Activated naive CD4-positive, alpha-beta T cell treated with anti-CD3 and anti-CD28 coated beads, Interleukin-2, amount 50 U/mL, for 24 hours (primary cell): ENCODE data around the gene CPM.
"Not testable (repeated sequence)": the region's sequence is repeated elsewhere in the genome, so short reads cannot be mapped to it uniquely, and the experiment has no call there.

Experiments
- H3K27ac Mint-ChIP-seq: one replicate; pipeline ENCODE4 v1.8.0; 2021; ENCODE audit warnings: mild to moderate bottlenecking, mixed read lengths
- H3K27me3 Mint-ChIP-seq: one replicate; pipeline ENCODE4 v1.8.0; 2021; ENCODE audit warnings: mixed read lengths
- H3K36me3 Mint-ChIP-seq: one replicate; pipeline ENCODE4 v1.8.0; 2021; ENCODE audit warnings: mixed read lengths
- H3K4me1 Mint-ChIP-seq: one replicate; pipeline ENCODE4 v1.8.0; 2021; ENCODE audit warnings: mixed read lengths
- H3K4me3 Mint-ChIP-seq: one replicate; pipeline ENCODE4 v1.8.0; 2021; ENCODE audit warnings: mild to moderate bottlenecking, mixed read lengths
- H3K9me3 Mint-ChIP-seq: one replicate; pipeline ENCODE4 v1.8.0; 2021; ENCODE audit warnings: mixed read lengths

CPM gene

GRCh38 chr12:68842784-68843567 is 90.0 kb downstream of the CPM start:
- Mint-ChIP-seq H3K36me3 (peaks cover 19% of the 10 kb centered on the region), H3K4me1 (peaks cover 17% of the 10 kb centered on the region), H3K4me3 (no peak overlapping the region), H3K27me3 (no peaks in the 10 kb centered on the region), H3K9me3 (no peaks in the 10 kb centered on the region), H3K27ac (no peak overlapping the region)

GRCh38 chr12:68842123-68842522 is 90.8 kb downstream of the CPM start:
- Mint-ChIP-seq H3K27me3 (no peaks in the 10 kb centered on the region), H3K27ac (peak overlapping the region; percentile 52), H3K36me3 (peaks cover 19% of the 10 kb centered on the region)

GRCh38 chr12:68841717-68842116 is 91.3 kb downstream of the CPM start:
- H3K9me3 Mint-ChIP-seq: no peaks in the 10 kb centered on the region
- H3K4me1 Mint-ChIP-seq: peaks cover 17% of the 10 kb centered on the region
- no peak overlapping the region for H3K4me3 Mint-ChIP-seq
- peaks cover 19% of the 10 kb centered on the region for H3K36me3 Mint-ChIP-seq
- H3K27ac Mint-ChIP-seq: no peak overlapping the region
- no peaks in the 10 kb centered on the region for H3K27me3 Mint-ChIP-seq

More at GRCh38 chr12:68842123-68842522, 90.8 kb downstream of the CPM start:
- Mint-ChIP-seq H3K9me3 (no peaks in the 10 kb centered on the region), H3K4me3 (no peak overlapping the region), H3K4me1 (peaks cover 17% of the 10 kb centered on the region)

DNA sequence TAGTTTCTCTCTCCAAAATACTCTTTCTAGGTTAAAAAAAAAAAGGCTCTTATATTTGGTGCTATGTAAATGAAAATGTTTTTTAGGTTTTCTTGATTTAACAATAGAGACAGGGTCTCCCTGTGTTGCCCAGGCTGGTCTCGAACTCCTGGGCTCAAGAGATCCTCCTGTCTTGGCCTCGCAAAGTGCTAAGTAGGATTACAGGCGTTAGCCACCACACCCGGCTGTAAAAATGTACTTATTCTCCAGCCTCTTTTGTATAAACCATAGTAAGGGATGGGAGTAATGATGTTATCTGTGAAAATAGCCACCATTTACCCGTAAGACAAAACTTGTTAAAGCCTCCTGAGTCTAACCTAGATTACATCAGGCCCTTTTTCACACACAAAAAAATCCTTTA is 91.8 kb downstream of the CPM start:
- H3K4me1 Mint-ChIP-seq: peaks cover 17% of the 10 kb centered on the region
- not testable (repeated sequence) for H3K9me3 Mint-ChIP-seq, H3K4me3 Mint-ChIP-seq, H3K27me3 Mint-ChIP-seq, H3K27ac Mint-ChIP-seq
- peaks cover 21% of the 10 kb centered on the region for H3K36me3 Mint-ChIP-seq

- Mint-ChIP-seq H3K9me3 (no peaks in the 10 kb centered on the region), H3K27me3 (no peaks in the 10 kb centered on the region), H3K4me1 (peaks cover 28% of the 10 kb centered on the region), H3K27ac (no peak overlapping the region), H3K36me3 (peaks cover 26% of the 10 kb centered on the region), H3K4me3 (no peak overlapping the region)
Observed at GRCh38 chr12:68839183-68840147, 93.5 kb downstream of the CPM start.

- Mint-ChIP-seq H3K36me3 (peaks cover 28% of the 10 kb centered on the region), H3K4me1 (peaks cover 24% of the 10 kb centered on the region), H3K27me3 (no peaks in the 10 kb centered on the region), H3K9me3 (no peaks in the 10 kb centered on the region), H3K4me3 (no peak overlapping the region), H3K27ac (peak overlapping the region; percentile 66)
Observed at GRCh38 chr12:68838046-68838886, 94.7 kb downstream of the CPM start.

DNA sequence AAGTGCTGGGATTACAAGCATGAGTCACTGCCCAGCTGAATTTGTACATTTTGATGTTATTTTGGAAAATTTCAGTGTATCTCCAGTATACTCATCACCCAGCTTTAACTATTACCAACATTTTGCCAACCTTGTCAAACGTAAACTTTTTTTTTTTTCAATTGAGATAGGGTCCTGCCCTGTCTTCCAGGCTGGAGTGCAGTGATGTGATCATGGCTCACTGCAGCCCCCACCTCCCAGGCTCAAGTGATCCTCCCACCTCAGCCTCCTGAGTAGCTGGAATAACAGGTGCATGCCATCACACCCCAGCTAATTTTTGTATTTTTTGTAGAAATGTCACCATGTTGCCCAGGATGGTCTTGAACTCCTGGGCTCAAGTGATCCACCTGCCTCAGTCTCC is 95.8 kb downstream of the CPM start:
- Mint-ChIP-seq H3K4me3 (no peak overlapping the region), H3K9me3 (no peaks in the 10 kb centered on the region), H3K36me3 (peaks cover 24% of the 10 kb centered on the region), H3K4me1 (peaks cover 20% of the 10 kb centered on the region), H3K27ac (no peak overlapping the region), H3K27me3 (no peaks in the 10 kb centered on the region)

DNA sequence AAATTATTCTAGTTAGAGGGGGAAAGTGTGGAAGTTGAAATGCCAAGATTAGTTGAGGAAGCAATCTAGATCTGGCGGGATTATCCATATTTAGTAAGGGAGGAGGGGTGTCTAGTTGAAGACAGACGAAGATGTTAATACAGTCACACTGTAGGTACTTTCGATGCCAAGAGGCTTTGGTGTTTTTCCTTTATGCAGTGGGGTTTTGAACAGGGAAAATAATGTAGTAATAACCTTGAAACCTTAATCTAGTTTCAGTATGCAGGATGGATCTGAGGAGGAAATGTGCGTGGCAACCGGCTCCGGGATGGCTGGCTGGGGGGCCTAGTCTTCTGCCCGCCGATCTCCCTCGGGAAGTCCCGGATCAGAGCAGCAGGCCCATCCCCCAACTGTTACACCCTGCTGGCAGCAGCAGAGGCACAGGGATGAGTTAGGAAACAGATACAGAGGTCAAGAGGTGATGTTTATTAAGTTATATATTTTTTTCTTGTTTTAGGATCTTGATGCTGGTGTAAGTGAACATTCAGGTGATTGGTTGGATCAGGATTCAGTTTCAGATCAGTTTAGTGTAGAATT is 97.5 kb downstream of the CPM start:
- H3K4me3 Mint-ChIP-seq: no peak overlapping the region
- H3K4me1 Mint-ChIP-seq: peaks cover 17% of the 10 kb centered on the region
- no peaks in the 10 kb centered on the region for H3K9me3 Mint-ChIP-seq
- H3K27me3 Mint-ChIP-seq: no peaks in the 10 kb centered on the region
- peaks cover 22% of the 10 kb centered on the region for H3K36me3 Mint-ChIP-seq
- peak overlapping the region; percentile 25 for H3K27ac Mint-ChIP-seq

GRCh38 chr12:68833508-68833907 is 99.5 kb downstream of the CPM start:
- peaks cover 27% of the 10 kb centered on the region for H3K36me3 Mint-ChIP-seq
- H3K27me3 Mint-ChIP-seq: no peaks in the 10 kb centered on the region
- H3K4me1 Mint-ChIP-seq: peaks cover 22% of the 10 kb centered on the region
- H3K4me3 Mint-ChIP-seq: no peak overlapping the region
- no peak overlapping the region for H3K27ac Mint-ChIP-seq
- no peaks in the 10 kb centered on the region for H3K9me3 Mint-ChIP-seq

- no peak overlapping the region for H3K27ac Mint-ChIP-seq
Observed at GRCh38 chr12:68832504-68832867, 100.5 kb downstream of the CPM start.

GRCh38 chr12:68831751-68832503 is 101.0 kb downstream of the CPM start:
- H3K27me3 Mint-ChIP-seq: no peaks in the 10 kb centered on the region
- no peak overlapping the region for H3K4me3 Mint-ChIP-seq
- no peak overlapping the region for H3K27ac Mint-ChIP-seq
- peaks cover 27% of the 10 kb centered on the region for H3K36me3 Mint-ChIP-seq
- peaks cover 28% of the 10 kb centered on the region for H3K4me1 Mint-ChIP-seq
- H3K9me3 Mint-ChIP-seq: no peaks in the 10 kb centered on the region

More at GRCh38 chr12:68832504-68832867, 100.5 kb downstream of the CPM start:
- no peaks in the 10 kb centered on the region for H3K9me3 Mint-ChIP-seq
- peaks cover 21% of the 10 kb centered on the region for H3K36me3 Mint-ChIP-seq
- no peak overlapping the region for H3K4me3 Mint-ChIP-seq
- H3K4me1 Mint-ChIP-seq: peaks cover 23% of the 10 kb centered on the region
- H3K27me3 Mint-ChIP-seq: no peaks in the 10 kb centered on the region

- H3K4me3 Mint-ChIP-seq: no peak overlapping the region
- peaks cover 26% of the 10 kb centered on the region for H3K36me3 Mint-ChIP-seq
- no peaks in the 10 kb centered on the region for H3K27me3 Mint-ChIP-seq
- H3K4me1 Mint-ChIP-seq: peaks cover 29% of the 10 kb centered on the region
- no peaks in the 10 kb centered on the region for H3K9me3 Mint-ChIP-seq
- H3K27ac Mint-ChIP-seq: no peak overlapping the region
Observed at GRCh38 chr12:68831272-68831671, 101.7 kb downstream of the CPM start.

- H3K36me3 Mint-ChIP-seq: peaks cover 30% of the 10 kb centered on the region
Observed at GRCh38 chr12:68828672-68829068, 104.3 kb downstream of the CPM start.

GRCh38 chr12:68827895-68828671 is 104.9 kb downstream of the CPM start:
- peak overlapping the region; percentile 95 for H3K27ac Mint-ChIP-seq
- peak overlapping the region; percentile 68 for H3K4me3 Mint-ChIP-seq
- H3K36me3 Mint-ChIP-seq: peaks cover 30% of the 10 kb centered on the region
- H3K9me3 Mint-ChIP-seq: no peaks in the 10 kb centered on the region
- H3K27me3 Mint-ChIP-seq: no peaks in the 10 kb centered on the region
- peaks cover 45% of the 10 kb centered on the region for H3K4me1 Mint-ChIP-seq

More at GRCh38 chr12:68828672-68829068, 104.3 kb downstream of the CPM start:
- Mint-ChIP-seq H3K4me3 (peak overlapping the region; percentile 15), H3K4me1 (peaks cover 39% of the 10 kb centered on the region), H3K27ac (peak overlapping the region; percentile 65), H3K27me3 (no peaks in the 10 kb centered on the region), H3K9me3 (no peaks in the 10 kb centered on the region)
